Cardiac septum (tissue), 1 donor: Measurements from ENCODE around the gene SETX. TPM values are rescaled to one million over a fixed set of nuclear protein-coding genes. Genes with fewer than 3 reads are reported as not detected.
A peak's percentile ranks its signal among the peaks of the same experiment; 100 is the strongest.
"Not testable (repeated sequence)": the region's sequence is repeated elsewhere in the genome, so short reads cannot be mapped to it uniquely, and the experiment has no call there.

Source experiments
- DNase-seq: peaks from one replicate; pipeline ENCODE4 v3.0.0-alpha.2; 2020; ENCODE audit warnings: low spot score
- intact Hi-C: fragments of 100-400 bp; cut with DNase I; formaldehyde crosslinking; loops from one replicate; pipeline ENCODE4 v1.14.0; 2022
- total RNA-seq: library from RNA; stranded (reverse); fragmentation: NEBNext Ultra II Directional; extraction: Animal tissue kit (Norgen Biotek cat#: 25700); gene quantifications from one replicate; pipeline ENCODE4 v1.2.1, GENCODE V29; 2021
- donor health status: DM: no; HTN: no; CAD: no.

Gene SETX
- total RNA-seq, 1 donor from 2014 or later, result 30.0 TPM

GRCh38 chr9:132301521-132301920, 53.3 kb downstream of the SETX start:
- no peak for DNase-seq
- intact Hi-C loops, result no loop called here

GRCh38 chr9:132299221-132299620, 55.6 kb downstream of the SETX start:
- DNase-seq, result no peak
- intact Hi-C loops, result no loop called here

- intact Hi-C loops, result no loop called here
- DNase-seq, result no peak
These were observed 59.6 kb downstream of the SETX start for GRCh38 chr9:132295181-132295580.

GRCh38 chr9:132293145-132293721, 61.6 kb downstream of the SETX start:
- intact Hi-C loops, result no loop called here
- no peak for DNase-seq

GRCh38 chr9:132288966-132289365, 65.8 kb downstream of the SETX start:
- intact Hi-C loops, result no loop called here
- no peak for DNase-seq

GRCh38 chr9:132288361-132288760, 66.4 kb downstream of the SETX start:
- intact Hi-C loops, result no loop called here
- DNase-seq, result no peak

GRCh38 chr9:132287256-132287760, 67.5 kb downstream of the SETX start:
- intact Hi-C loops, result no loop called here
- no peak for DNase-seq

- intact Hi-C loops, result no loop called here
These were observed 70.9 kb downstream of the SETX start for GRCh38 chr9:132283863-132284262.

GRCh38 chr9:132283165-132283564, 71.6 kb downstream of the SETX start:
- DNase-seq, result no peak
- intact Hi-C loops, result no loop called here

More at GRCh38 chr9:132283863-132284262, 70.9 kb downstream of the SETX start:
- no peak for DNase-seq

- DNase-seq, result no peak
- intact Hi-C loops, result no loop called here
These were observed 79.9 kb downstream of the SETX start for GRCh38 chr9:132274861-132275260.

GRCh38 chr9:132269704-132270516, 84.9 kb downstream of the SETX start:
- intact Hi-C loops, result loop anchor here (2.0 kb wide), 1 partner anchor 507 kb away; no protein-coding TSS in a partner anchor

GRCh38 chr9:132268725-132269352, 85.9 kb downstream of the SETX start:
- intact Hi-C loops, result loop anchor here (2.0 kb wide), 1 partner anchor 506 kb away; no protein-coding TSS in a partner anchor
- no peak for DNase-seq

More at GRCh38 chr9:132269704-132270516, 84.9 kb downstream of the SETX start:
- DNase-seq, result not testable (repeated sequence)

- DNase-seq, result no peak
- intact Hi-C loops, result loop anchor here (2.0 kb wide), 1 partner anchor 505 kb away; no protein-coding TSS in a partner anchor
These were observed 87.1 kb downstream of the SETX start for GRCh38 chr9:132267660-132268059.

GRCh38 chr9:132266017-132266416, 88.8 kb downstream of the SETX start:
- intact Hi-C loops, result no loop called here

GRCh38 chr9:132260846-132261245, 93.9 kb downstream of the SETX start:
- no peak for DNase-seq
- intact Hi-C loops, result no loop called here

More at GRCh38 chr9:132266017-132266416, 88.8 kb downstream of the SETX start:
- DNase-seq, result no peak

GRCh38 chr9:132250324-132251262, 104.2 kb downstream of the SETX start:
- intact Hi-C loops, result loop anchor here (5.0 kb wide), 1 partner anchor 488 kb away; no protein-coding TSS in a partner anchor
- DNase-seq, result peak; percentile 70

GRCh38 chr9:132249690-132250089, 105.1 kb downstream of the SETX start:
- intact Hi-C loops, result loop anchor here (5.0 kb wide), 1 partner anchor 487 kb away; no protein-coding TSS in a partner anchor
- DNase-seq, result no peak

- intact Hi-C loops, result no loop called here
- no peak for DNase-seq
These were observed 105.7 kb downstream of the SETX start for GRCh38 chr9:132249123-132249522.

- intact Hi-C loops, result no loop called here
- no peak for DNase-seq
These were observed 106.8 kb downstream of the SETX start for GRCh38 chr9:132247942-132248341.
